ENCODE data around the gene RASSF8.

DNA sequence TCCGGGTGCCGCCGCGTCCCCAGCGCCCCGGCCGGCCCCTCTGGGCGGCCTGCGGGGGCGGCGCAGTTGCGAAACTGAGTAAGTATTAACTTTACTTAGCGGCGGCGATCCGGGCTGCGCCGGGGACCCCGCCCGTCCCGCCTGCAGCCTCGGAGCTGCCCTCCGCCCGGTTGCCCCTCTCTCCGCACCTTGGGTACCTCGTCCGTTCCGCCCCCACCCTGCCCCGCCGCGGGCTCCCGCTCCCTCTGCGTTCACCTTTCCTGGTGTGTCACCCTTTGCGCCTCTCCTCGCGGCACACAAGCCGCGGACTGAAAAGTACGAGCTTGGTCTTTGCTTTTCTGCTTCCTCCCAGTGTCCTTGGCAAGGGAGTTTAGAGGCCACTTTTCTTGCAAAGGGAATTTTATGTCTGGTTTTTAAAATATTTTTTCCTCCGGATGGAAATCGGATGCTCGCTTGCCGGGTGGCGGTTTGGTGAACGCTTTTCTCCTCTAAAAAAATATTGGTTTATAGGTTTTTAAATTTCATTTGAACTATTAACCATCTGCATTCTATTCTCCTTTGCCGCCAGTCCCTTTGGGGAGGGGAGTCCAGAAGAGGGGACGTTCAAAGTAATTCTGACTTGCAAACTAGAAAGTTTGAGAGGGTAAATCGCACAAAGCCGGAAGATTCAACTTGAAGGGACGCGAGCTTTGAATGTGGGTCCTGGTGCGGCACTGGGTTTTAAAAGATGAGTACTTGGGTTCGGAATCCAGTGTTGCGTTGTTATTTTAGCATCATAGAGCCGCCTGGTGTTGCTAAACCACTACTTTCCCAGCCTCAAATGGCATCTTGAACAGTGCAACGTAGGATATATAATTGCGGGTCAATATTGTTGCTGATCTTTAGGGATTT, 834 bp downstream of the RASSF8 start:
- TF ChIP-seq CTCF (IDR thresholded peaks at IDR 0.05; ENCODE audit: insufficient read depth, low read depth, low read length) (no peak), EZH2 (IDR thresholded peaks at IDR 0.05; ENCODE audit: insufficient read depth, low read length) (no peak)
